Measurements from ENCODE around the gene NHLRC3. TPM values are rescaled to one million over a fixed set of nuclear protein-coding genes. Genes with fewer than 3 reads are reported as not detected.

The NHLRC3 gene
- total RNA-seq, 2 donors from 2014 or later = 20.1 to 21.0 TPM

GRCh38 chr13:39023316-39023715 is 14.9 kb upstream of the NHLRC3 start:
- DNase-seq (no peak), ATAC-seq (no peak)
- H3K27ac ChIP-seq = peak overlapping the region in 1 of 4 donors; percentile 7
- peaks cover 8 to 29% of the 10 kb centered on the region in 2 donors for H3K36me3 ChIP-seq (replicated peaks in 1 of 2; ENCODE audit: insufficient read depth in 1 of 2, low read depth in 2 of 2)
- no peak for TF ChIP-seq CTCF (IDR thresholded peaks at IDR 0.05)
- TF ChIP-seq POLR2A (IDR thresholded peaks at IDR 0.05) = no peak
- no peaks in the 10 kb centered on the region for H3K9me3 ChIP-seq
- H3K4me3 ChIP-seq = no peak overlapping the region
- peaks cover 9% of the 10 kb centered on the region for H3K4me1 ChIP-seq
- 79 to 81% methylated on average over 2 of the region's 2 CpGs for WGBS, 2 donors
- intact Hi-C loops (cut with DNase I) = no loop called here
- H3K27me3 ChIP-seq = no peaks in the 10 kb centered on the region

- no peak overlapping the region for H3K4me3 ChIP-seq
- DNase-seq = no peak
- TF ChIP-seq POLR2A (IDR thresholded peaks at IDR 0.05) (no peak), CTCF (IDR thresholded peaks at IDR 0.05) (no peak)
- intact Hi-C loops (cut with DNase I) = no loop called here
- no peaks in the 10 kb centered on the region for H3K27me3 ChIP-seq
- H3K27ac ChIP-seq = peak overlapping the region in 1 of 4 donors; percentile 7
- H3K4me1 ChIP-seq = peaks cover 9% of the 10 kb centered on the region
- peaks cover 8 to 29% of the 10 kb centered on the region in 2 donors for H3K36me3 ChIP-seq (replicated peaks in 1 of 2; ENCODE audit: insufficient read depth in 1 of 2, low read depth in 2 of 2)
- ATAC-seq = peak; percentile 59
- H3K9me3 ChIP-seq = no peaks in the 10 kb centered on the region
These were observed 14.5 kb upstream of the NHLRC3 start for GRCh38 chr13:39023761-39024160.

- Histone ChIP-seq H3K27ac (no peak overlapping the region), H3K4me1 (peaks cover 9% of the 10 kb centered on the region), H3K27me3 (no peaks in the 10 kb centered on the region), H3K36me3 (replicated peaks in 1 of 2; ENCODE audit: insufficient read depth in 1 of 2, low read depth in 2 of 2) (peaks cover 8 to 29% of the 10 kb centered on the region in 2 donors), H3K4me3 (no peak overlapping the region), H3K9me3 (no peaks in the 10 kb centered on the region)
- WGBS, 2 donors = 55 to 60% methylated on average over 2 of the region's 2 CpGs
- intact Hi-C loops (cut with DNase I) = no loop called here
- no peak for TF ChIP-seq POLR2A (IDR thresholded peaks at IDR 0.05)
- no peak for TF ChIP-seq CTCF (IDR thresholded peaks at IDR 0.05)
- ATAC-seq = peak; percentile 30
- DNase-seq = no peak
These were observed 12.8 kb upstream of the NHLRC3 start for GRCh38 chr13:39025433-39025839.

GRCh38 chr13:39032150-39032549 is 6.1 kb upstream of the NHLRC3 start:
- peaks cover 0 to 8% of the 10 kb centered on the region in 2 donors for H3K36me3 ChIP-seq (replicated peaks in 1 of 2; ENCODE audit: insufficient read depth in 1 of 2, low read depth in 2 of 2)
- no peaks in the 10 kb centered on the region for H3K27me3 ChIP-seq
- no peak for TF ChIP-seq CTCF (IDR thresholded peaks at IDR 0.05)
- no peak for TF ChIP-seq POLR2A (IDR thresholded peaks at IDR 0.05)
- intact Hi-C loops (cut with DNase I) = no loop called here
- peaks cover 26% of the 10 kb centered on the region for H3K4me1 ChIP-seq
- ATAC-seq = no peak
- H3K4me3 ChIP-seq = no peak overlapping the region
- no peak overlapping the region for H3K27ac ChIP-seq
- 100% methylated on average over 1 of the region's 1 CpG for WGBS, 2 donors
- H3K9me3 ChIP-seq = no peaks in the 10 kb centered on the region
- no peak for DNase-seq

DNA sequence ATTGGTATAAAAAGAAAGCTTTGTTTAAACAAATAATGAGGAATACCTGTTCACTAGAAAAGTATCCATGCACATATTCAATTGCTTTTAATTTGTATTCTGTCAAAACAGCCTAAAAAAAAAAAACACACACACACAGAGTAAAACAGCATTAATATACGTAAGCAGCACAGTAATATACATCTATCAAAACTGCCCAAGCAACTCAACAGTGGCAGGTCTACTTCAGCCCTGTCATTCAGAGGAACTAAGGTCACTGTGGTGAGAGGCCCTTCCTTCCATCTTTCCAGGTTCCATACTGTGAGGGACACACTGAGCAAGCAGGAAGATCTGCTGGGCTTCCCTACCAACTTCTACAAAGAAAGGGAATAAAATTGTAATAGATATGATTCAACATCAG is 4.2 kb upstream of the NHLRC3 start:
- H3K27ac ChIP-seq = no peak overlapping the region
- intact Hi-C loops (cut with DNase I) = no loop called here
- H3K4me1 ChIP-seq = peaks cover 26% of the 10 kb centered on the region
- no peaks in the 10 kb centered on the region for H3K36me3 ChIP-seq (replicated peaks in 1 of 2; ENCODE audit: insufficient read depth in 1 of 2, low read depth in 2 of 2)
- no peak overlapping the region for H3K4me3 ChIP-seq
- 83 to 100% methylated on average over 1 of the region's 1 CpG for WGBS, 2 donors
- no peak for ATAC-seq
- no peak for DNase-seq
- no peak for TF ChIP-seq POLR2A (IDR thresholded peaks at IDR 0.05)
- no peak for TF ChIP-seq CTCF (IDR thresholded peaks at IDR 0.05)
- H3K27me3 ChIP-seq = no peaks in the 10 kb centered on the region
- no peaks in the 10 kb centered on the region for H3K9me3 ChIP-seq
